Urinary bladder (tissue), 4 donors: ENCODE results near the gene UBQLNL. TPM values are rescaled to one million over a fixed set of nuclear protein-coding genes. Genes with fewer than 3 reads are reported as not detected.

ENCODE experiments used
- DNase-seq: peaks from one replicate; pipeline ENCODE4 v3.0.0-alpha.2; 2015; ENCODE audit errors: extremely low spot score
- H3K27ac ChIP-seq: one replicate; pipeline ENCODE4 v1.5.1; 2013; ENCODE audit warnings: low read depth, mild to moderate bottlenecking, moderate library complexity
- H3K36me3 ChIP-seq: one replicate; pipeline ENCODE4 v1.6.1; 2013; ENCODE audit warnings: mild to moderate bottlenecking, moderate library complexity; ENCODE audit not compliant: insufficient read depth
- H3K4me1 ChIP-seq: one replicate; pipeline ENCODE4 v1.6.1; 2013; ENCODE audit warnings: mild to moderate bottlenecking, moderate library complexity; ENCODE audit not compliant: insufficient read depth
- H3K4me3 ChIP-seq: one replicate; pipeline ENCODE4 v1.5.1; 2013; ENCODE audit warnings: low read depth, low read length
- WGBS: extraction: QIAGEN DNeasy Blood & Tissue Kit; methylation state at CpG from one replicate; pipeline ENCODE4 v1.1.7; 2013; 5-methylcytosine and 5-hydroxymethylcytosine counted together
- polyA plus RNA-seq: library from polyadenylated mRNA; stranded (reverse); fragments of 200-250 nt; gene quantifications from one replicate; pipeline ENCODE4 v1.2.3, GENCODE V29; 2013
- total RNA-seq: library from RNA; depleted of rRNA; stranded (reverse); fragments of >200 nt; gene quantifications from one replicate; pipeline ENCODE4 v1.2.3, GENCODE V29; 2014
- donor health status: healthy with polysubstance abuse.
- donor health status: healthy.

UBQLNL gene
- total and polyA plus RNA-seq, 2 donors: 0.35 to 0.85 TPM

DNA sequence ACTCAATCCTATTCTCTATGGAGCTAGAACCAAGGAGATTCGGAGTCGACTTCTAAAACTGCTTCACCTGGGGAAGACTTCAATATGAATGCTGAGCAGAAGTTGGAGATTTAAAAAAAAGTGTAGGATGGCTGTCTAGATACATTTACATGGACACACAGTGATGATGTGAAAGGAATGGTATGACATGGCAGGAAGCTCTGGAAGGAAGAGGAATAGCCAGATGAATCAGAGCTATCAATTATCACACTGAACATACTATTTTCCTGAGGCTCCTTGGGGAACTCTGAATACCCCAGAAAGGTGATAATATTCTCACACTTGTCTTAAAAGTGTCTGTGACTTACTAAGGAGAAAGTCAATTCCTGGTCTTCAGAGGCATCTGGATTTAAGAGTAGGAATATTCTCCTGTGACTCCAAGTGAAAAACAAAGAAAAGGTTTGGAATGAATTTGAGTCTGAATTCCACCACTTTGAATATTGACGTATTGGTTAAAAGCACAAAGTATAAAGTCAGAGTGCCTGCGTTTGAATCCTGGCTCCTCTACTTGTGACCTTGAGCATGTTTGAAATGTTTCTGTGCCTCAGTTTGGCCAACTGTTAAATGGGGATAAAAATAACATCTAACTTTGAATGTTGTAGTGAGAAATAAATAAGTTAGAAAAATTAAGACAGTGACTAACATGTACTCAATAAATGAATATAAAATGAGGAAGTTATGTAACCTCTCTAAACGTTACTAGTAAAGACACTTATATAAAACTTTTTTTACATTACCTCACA lies 26.7 kb downstream of the UBQLNL start:
- H3K4me1 ChIP-seq: no peaks in the 10 kb centered on the region
- 54% methylated on average over 5 of the region's 5 CpGs for WGBS
- no peaks in the 10 kb centered on the region for H3K36me3 ChIP-seq
- no peak for DNase-seq
- no peak overlapping the region for H3K27ac ChIP-seq
- no peak overlapping the region for H3K4me3 ChIP-seq

DNA sequence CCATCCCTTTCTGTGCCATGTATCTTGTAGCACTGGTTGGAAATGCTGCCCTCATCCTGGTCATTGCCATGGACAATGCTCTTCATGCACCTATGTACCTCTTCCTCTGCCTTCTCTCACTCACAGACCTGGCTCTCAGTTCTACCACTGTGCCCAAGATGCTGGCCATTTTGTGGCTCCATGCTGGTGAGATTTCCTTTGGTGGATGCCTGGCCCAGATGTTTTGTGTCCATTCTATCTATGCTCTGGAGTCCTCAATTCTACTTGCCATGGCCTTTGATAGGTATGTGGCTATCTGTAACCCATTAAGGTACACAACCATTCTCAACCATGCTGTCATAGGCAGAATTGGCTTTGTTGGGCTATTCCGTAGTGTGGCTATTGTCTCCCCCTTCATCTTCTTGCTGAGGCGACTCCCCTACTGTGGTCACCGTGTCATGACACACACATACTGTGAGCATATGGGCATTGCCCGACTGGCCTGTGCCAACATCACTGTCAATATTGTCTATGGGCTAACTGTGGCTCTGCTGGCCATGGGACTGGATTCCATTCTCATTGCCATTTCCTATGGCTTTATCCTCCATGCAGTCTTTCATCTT lies 27.6 kb downstream of the UBQLNL start:
- Histone ChIP-seq H3K27ac (no peak overlapping the region), H3K36me3 (no peaks in the 10 kb centered on the region), H3K4me3 (no peak overlapping the region), H3K4me1 (no peaks in the 10 kb centered on the region)
- 96% methylated on average over 4 of the region's 4 CpGs for WGBS
- no peak for DNase-seq

DNA sequence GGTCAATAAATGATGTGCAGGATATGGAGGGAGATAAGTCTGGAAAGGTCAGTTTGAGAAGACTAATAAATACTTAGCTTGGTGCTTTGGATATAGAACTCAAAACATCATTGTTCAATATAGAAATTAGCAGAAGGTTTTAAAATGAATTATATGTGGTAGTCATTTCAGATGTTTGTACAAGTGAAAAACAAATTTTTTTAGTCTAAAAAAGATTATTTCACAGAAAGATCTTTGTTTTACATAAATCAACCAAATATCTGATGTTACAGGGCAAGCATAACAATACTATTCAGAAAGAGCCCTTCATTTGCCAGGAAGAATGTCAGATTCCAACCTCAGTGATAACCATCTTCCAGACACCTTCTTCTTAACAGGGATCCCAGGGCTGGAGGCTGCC lies 28.1 kb downstream of the UBQLNL start, which contains the start of gene OR52D1:
TSS of gene OR52D1 (plus strand) at position 301 of the 400 bp plus-strand sequence. CDS start at position 323, 22 bp downstream.
- no peak for DNase-seq
- no peaks in the 10 kb centered on the region for H3K4me1 ChIP-seq
- H3K4me3 ChIP-seq: no peak within 1 kb of the TSS

DNA sequence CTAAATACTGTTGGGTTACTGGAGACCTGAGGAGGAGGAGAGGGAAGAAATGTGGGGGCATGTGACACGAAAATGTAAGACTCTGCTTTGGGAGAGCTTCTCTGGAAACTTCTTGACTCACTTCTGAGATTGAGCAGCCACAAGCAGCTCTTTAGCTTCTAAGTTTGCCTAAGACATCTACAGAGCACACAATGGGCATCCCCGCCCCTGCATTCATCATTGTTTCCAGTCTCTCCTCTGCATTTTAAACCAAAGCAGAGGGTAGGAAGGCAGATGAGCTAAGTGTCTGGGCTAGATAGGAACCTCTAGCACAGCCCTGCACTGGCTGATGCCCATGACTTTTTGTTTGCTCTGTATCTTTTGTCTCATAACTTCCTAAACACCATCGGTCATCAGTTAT lies 30.1 kb downstream of the UBQLNL start:
- no peaks in the 10 kb centered on the region for H3K4me1 ChIP-seq
- no peak overlapping the region for H3K27ac ChIP-seq
- H3K4me3 ChIP-seq: no peak overlapping the region
- H3K36me3 ChIP-seq: no peaks in the 10 kb centered on the region
- 69% methylated on average over 3 of the region's 3 CpGs for WGBS
- no peak for DNase-seq

More for the DNA sequence above, 28.1 kb downstream of the UBQLNL start, which contains the start of gene OR52D1:
- Histone ChIP-seq H3K36me3 (no peaks in the 10 kb centered on the region), H3K27ac (no peak within 1 kb of the TSS)

DNA sequence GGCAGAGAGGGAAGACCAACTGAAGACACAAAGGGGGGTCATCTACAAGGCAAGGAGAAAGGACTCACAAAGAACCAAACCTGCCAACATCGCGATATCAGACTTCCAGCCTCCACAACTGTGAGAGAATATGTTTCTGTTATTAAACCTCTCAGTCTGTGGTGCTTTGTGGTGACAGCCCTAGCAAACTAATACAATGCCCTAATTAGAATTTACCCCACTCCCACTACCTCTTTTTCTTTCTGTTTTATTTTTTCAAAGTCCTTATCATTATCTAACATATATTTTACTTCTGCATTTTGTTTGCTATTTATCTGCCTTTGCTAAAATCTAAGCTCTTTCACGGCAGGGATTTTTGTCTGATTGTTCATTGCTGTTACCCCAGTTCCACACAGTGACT lies 30.5 kb downstream of the UBQLNL start:
- no peak overlapping the region for H3K27ac ChIP-seq
- H3K4me3 ChIP-seq: no peak overlapping the region
- 87% methylated on average over 3 of the region's 3 CpGs for WGBS
- DNase-seq: no peak
- no peaks in the 10 kb centered on the region for H3K36me3 ChIP-seq
- no peaks in the 10 kb centered on the region for H3K4me1 ChIP-seq

DNA sequence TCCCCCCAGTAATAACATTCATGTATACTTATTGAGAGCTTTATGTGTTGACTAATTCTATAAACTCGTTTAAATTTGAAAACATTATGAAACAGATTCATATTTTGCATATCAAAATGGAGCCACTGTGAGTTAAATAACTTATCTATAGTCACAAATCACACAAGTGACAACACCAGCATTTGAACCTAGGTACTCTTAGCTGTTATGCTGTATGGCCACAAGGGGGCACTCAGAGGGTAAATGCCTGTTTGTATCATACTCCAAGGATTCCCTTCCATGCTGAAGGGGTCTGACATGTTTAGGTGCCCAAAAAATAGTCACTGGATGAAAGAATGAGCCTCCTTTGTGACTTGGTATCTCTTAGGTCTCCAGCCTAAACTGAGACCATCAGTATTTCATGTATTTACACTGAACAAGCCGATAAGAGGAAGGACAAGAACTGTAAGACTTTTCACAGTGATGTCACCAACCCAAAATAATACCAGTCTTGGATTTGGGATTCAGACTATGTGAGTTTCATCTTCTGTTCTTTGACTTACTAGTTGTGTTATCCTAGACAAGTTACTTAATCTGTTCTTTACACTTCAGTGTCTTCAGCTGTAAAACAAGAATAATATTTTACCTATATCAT lies 40.2 kb downstream of the UBQLNL start:
- no peak overlapping the region for H3K4me3 ChIP-seq

DNA sequence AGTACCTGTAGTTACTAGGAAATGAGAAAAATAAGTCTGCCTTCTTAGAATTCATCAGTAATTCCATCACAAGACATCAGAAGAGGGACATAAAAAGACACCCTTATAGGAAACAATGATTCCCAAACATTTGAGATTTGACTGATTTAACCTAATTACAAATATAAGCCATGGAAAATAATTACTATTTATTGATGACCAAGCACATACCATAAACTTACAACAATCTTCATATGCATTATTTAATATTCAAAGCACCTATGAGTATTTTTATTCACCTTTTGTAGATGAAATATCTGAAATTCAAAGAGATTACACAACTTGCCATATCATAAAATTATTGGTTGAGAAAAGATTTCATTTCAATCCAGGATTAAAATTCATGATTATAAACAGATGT lies 42.6 kb downstream of the UBQLNL start:
- Histone ChIP-seq H3K4me1 (no peaks in the 10 kb centered on the region), H3K27ac (no peak overlapping the region), H3K4me3 (no peak overlapping the region), H3K36me3 (no peaks in the 10 kb centered on the region)
- DNase-seq: no peak

More for the DNA sequence above, 40.2 kb downstream of the UBQLNL start:
- H3K27ac ChIP-seq: no peak overlapping the region
- no peaks in the 10 kb centered on the region for H3K36me3 ChIP-seq
- DNase-seq: no peak
- no peaks in the 10 kb centered on the region for H3K4me1 ChIP-seq
- 29% methylated on average over 2 of the region's 2 CpGs for WGBS

DNA sequence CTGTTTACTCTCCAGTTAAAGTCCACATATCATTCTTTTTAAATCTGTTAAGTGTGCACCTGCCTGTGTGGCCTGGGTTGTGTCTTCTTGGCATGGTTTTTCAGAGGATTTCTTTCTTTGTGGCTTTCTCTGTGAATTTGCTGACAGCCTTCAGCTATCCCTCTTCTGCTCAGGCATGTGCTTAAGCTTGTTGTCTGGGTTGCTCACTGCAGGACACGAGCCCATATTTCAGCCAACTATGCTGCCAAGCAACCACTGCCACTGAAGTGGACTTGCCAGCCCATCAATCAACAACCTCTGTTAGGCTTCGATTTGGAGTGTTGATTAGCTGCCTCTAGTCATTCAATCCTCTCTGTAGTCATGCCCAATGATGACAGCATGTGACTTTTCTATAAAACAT lies 49.0 kb downstream of the UBQLNL start:
- H3K27ac ChIP-seq: no peak overlapping the region
- no peak for DNase-seq

More for the DNA sequence above, 49.0 kb downstream of the UBQLNL start:
- Histone ChIP-seq H3K36me3 (no peaks in the 10 kb centered on the region), H3K4me1 (no peaks in the 10 kb centered on the region), H3K4me3 (no peak overlapping the region)
- WGBS: 64% methylated on average over 2 of the region's 2 CpGs

Other genes with a start within 250 kb of the UBQLNL start
- 3.0 TPM for gene HBE1, start 246.8 kb downstream of the UBQLNL start, total RNA-seq
- gene HBE1, start 246.8 kb downstream of the UBQLNL start, polyA plus RNA-seq: 0.18 TPM
- 2.0 TPM for gene OR51B4, start 214.8 kb downstream of the UBQLNL start, total RNA-seq
- gene OR51B4, start 214.8 kb downstream of the UBQLNL start, polyA plus RNA-seq: not detected
- gene OR51B2, start 192.4 kb downstream of the UBQLNL start, total RNA-seq: 1.7 TPM
- not detected for gene OR51B2, start 192.4 kb downstream of the UBQLNL start, polyA plus RNA-seq
- gene OR51B5, start 173.2 kb downstream of the UBQLNL start, total RNA-seq: 4.3 TPM
- not detected for gene OR51B5, start 173.2 kb downstream of the UBQLNL start, polyA plus RNA-seq
- gene OR51B6, start 165.2 kb downstream of the UBQLNL start, total RNA-seq: not detected
- gene OR51B6, start 165.2 kb downstream of the UBQLNL start, polyA plus RNA-seq: not detected
- not detected for gene OR51M1, start 132.9 kb downstream of the UBQLNL start, total RNA-seq
- not detected for gene OR51M1, start 132.9 kb downstream of the UBQLNL start, polyA plus RNA-seq
- gene OR51Q1, start 94.6 kb downstream of the UBQLNL start, total RNA-seq: not detected
- gene OR51Q1, start 94.6 kb downstream of the UBQLNL start, polyA plus RNA-seq: not detected
- gene OR51I1, start 75.2 kb downstream of the UBQLNL start, total RNA-seq: 0.63 TPM
- gene OR51I1, start 75.2 kb downstream of the UBQLNL start, polyA plus RNA-seq: not detected
- not detected for gene OR51I2, start 67.4 kb downstream of the UBQLNL start, total RNA-seq
- not detected for gene OR51I2, start 67.4 kb downstream of the UBQLNL start, polyA plus RNA-seq
- not detected for gene OR52D1, start 28.0 kb downstream of the UBQLNL start, total RNA-seq
- not detected for gene OR52D1, start 28.0 kb downstream of the UBQLNL start, polyA plus RNA-seq
- 0.58 TPM for gene UBQLN3, start 6.7 kb downstream of the UBQLNL start, total RNA-seq
- gene UBQLN3, start 6.7 kb downstream of the UBQLNL start, polyA plus RNA-seq: not detected
- 2.2 TPM for gene OR52H1, start 31.8 kb upstream of the UBQLNL start, total RNA-seq
- not detected for gene OR52H1, start 31.8 kb upstream of the UBQLNL start, polyA plus RNA-seq
- gene OR52B6, start 64.2 kb upstream of the UBQLNL start, total RNA-seq: not detected
- gene OR52B6, start 64.2 kb upstream of the UBQLNL start, polyA plus RNA-seq: not detected
- 5.5 TPM for gene TRIM6, start 79.9 kb upstream of the UBQLNL start, total RNA-seq
- gene TRIM6, start 79.9 kb upstream of the UBQLNL start, polyA plus RNA-seq: 4.1 TPM
- gene TRIM34, start 108.3 kb upstream of the UBQLNL start, total RNA-seq: 17.1 TPM
- 6.1 TPM for gene TRIM34, start 108.3 kb upstream of the UBQLNL start, polyA plus RNA-seq
- 39.6 TPM for gene TRIM5, start 168.4 kb upstream of the UBQLNL start, total RNA-seq
- 11.1 TPM for gene TRIM5, start 168.4 kb upstream of the UBQLNL start, polyA plus RNA-seq
- gene TRIM22, start 173.1 kb upstream of the UBQLNL start, total RNA-seq: 49.1 TPM
- 33.3 TPM for gene TRIM22, start 173.1 kb upstream of the UBQLNL start, polyA plus RNA-seq
- 0.11 TPM for gene OR56B1, start 219.7 kb upstream of the UBQLNL start, total RNA-seq
- not detected for gene OR56B1, start 219.7 kb upstream of the UBQLNL start, polyA plus RNA-seq
- gene OR52N4, start 237.5 kb upstream of the UBQLNL start, total RNA-seq: not detected
- gene OR52N4, start 237.5 kb upstream of the UBQLNL start, polyA plus RNA-seq: 0.20 TPM